ENCODE results near the gene CD22. TPM values are rescaled to one million over a fixed set of nuclear protein-coding genes. Genes with fewer than 3 reads are reported as not detected.
A peak's percentile ranks its signal among the peaks of the same experiment; 100 is the strongest.

Gene CD22
- total RNA-seq, 1 donor from 2014 or later = 1.3 TPM

GRCh38 chr19:35341006-35341405 lies 12.0 kb downstream of the CD22 start:
- DNase-seq (ENCODE audit: low spot score) = no peak

- DNase-seq (ENCODE audit: low spot score) = no peak
Observed at GRCh38 chr19:35341565-35342225, 12.7 kb downstream of the CD22 start.

GRCh38 chr19:35342430-35342829 lies 13.4 kb downstream of the CD22 start:
- DNase-seq (ENCODE audit: low spot score) = no peak

- peak; percentile 47 for DNase-seq (ENCODE audit: low spot score)
Observed at GRCh38 chr19:35344511-35345031, 15.6 kb downstream of the CD22 start.

GRCh38 chr19:35345671-35346111 lies 16.7 kb downstream of the CD22 start:
- DNase-seq (ENCODE audit: low spot score) = peak; percentile 68

GRCh38 chr19:35346193-35347052 lies 17.4 kb downstream of the CD22 start:
- DNase-seq (ENCODE audit: low spot score) = peak; percentile 85

- DNase-seq (ENCODE audit: low spot score) = peak; percentile 64
Observed at GRCh38 chr19:35347171-35347929, 18.4 kb downstream of the CD22 start, which contains the start of gene FFAR1. Gene FFAR1, plus strand, starts transcription at chr19:35347902. Its CDS starts 3,650 bp downstream, at chr19:35351552.

GRCh38 chr19:35347930-35348298 lies 18.9 kb downstream of the CD22 start:
- no peak for DNase-seq (ENCODE audit: low spot score)

GRCh38 chr19:35348911-35349611 lies 20.1 kb downstream of the CD22 start:
- peak; percentile 64 for DNase-seq (ENCODE audit: low spot score)

- peak; percentile 88 for DNase-seq (ENCODE audit: low spot score)
Observed at GRCh38 chr19:35349614-35350521, 20.9 kb downstream of the CD22 start.

GRCh38 chr19:35350591-35350990 lies 21.6 kb downstream of the CD22 start:
- peak; percentile 69 for DNase-seq (ENCODE audit: low spot score)

- DNase-seq (ENCODE audit: low spot score) = peak; percentile 82
Observed at GRCh38 chr19:35351411-35352176, 22.6 kb downstream of the CD22 start.

- DNase-seq (ENCODE audit: low spot score) = no peak
Observed at GRCh38 chr19:35352177-35352447, 23.1 kb downstream of the CD22 start.

GRCh38 chr19:35352448-35353304 lies 23.7 kb downstream of the CD22 start:
- DNase-seq (ENCODE audit: low spot score) = peak; percentile 88

- peak; percentile 53 for DNase-seq (ENCODE audit: low spot score)
Observed at GRCh38 chr19:35353635-35354034, 24.6 kb downstream of the CD22 start.

GRCh38 chr19:35354898-35355297 lies 25.9 kb downstream of the CD22 start:
- no peak for DNase-seq (ENCODE audit: low spot score)

GRCh38 chr19:35355791-35356460 lies 26.9 kb downstream of the CD22 start:
- DNase-seq (ENCODE audit: low spot score) = peak; percentile 57

All from mesenteric fat pad (tissue), 1 donor.